ENCODE measurements around the gene TRIO. TPM values are rescaled to one million over a fixed set of nuclear protein-coding genes. Genes with fewer than 3 reads are reported as not detected.

The TRIO gene
- polyA plus RNA-seq, 1 of the 3 experiments (the other 2 are of a cell fraction), result 229 TPM

GRCh38 chr5:14467251-14467650 is 324.1 kb downstream of the TRIO start:
- no peaks in the 10 kb centered on the region for H3K9me3 ChIP-seq
- TF ChIP-seq SIN3A (IDR thresholded peaks at IDR 0.05; ENCODE audit: borderline replicate concordance, low read depth, low read length) (no peak), NFIC (IDR thresholded peaks at IDR 0.05; ENCODE audit: borderline replicate concordance) (no peak), JUND (IDR thresholded peaks at IDR 0.05) (no peak), MXI1 (IDR thresholded peaks at IDR 0.05; ENCODE audit: low read depth, low read length) (no peak)
- TF ChIP-seq, protein P1, sequence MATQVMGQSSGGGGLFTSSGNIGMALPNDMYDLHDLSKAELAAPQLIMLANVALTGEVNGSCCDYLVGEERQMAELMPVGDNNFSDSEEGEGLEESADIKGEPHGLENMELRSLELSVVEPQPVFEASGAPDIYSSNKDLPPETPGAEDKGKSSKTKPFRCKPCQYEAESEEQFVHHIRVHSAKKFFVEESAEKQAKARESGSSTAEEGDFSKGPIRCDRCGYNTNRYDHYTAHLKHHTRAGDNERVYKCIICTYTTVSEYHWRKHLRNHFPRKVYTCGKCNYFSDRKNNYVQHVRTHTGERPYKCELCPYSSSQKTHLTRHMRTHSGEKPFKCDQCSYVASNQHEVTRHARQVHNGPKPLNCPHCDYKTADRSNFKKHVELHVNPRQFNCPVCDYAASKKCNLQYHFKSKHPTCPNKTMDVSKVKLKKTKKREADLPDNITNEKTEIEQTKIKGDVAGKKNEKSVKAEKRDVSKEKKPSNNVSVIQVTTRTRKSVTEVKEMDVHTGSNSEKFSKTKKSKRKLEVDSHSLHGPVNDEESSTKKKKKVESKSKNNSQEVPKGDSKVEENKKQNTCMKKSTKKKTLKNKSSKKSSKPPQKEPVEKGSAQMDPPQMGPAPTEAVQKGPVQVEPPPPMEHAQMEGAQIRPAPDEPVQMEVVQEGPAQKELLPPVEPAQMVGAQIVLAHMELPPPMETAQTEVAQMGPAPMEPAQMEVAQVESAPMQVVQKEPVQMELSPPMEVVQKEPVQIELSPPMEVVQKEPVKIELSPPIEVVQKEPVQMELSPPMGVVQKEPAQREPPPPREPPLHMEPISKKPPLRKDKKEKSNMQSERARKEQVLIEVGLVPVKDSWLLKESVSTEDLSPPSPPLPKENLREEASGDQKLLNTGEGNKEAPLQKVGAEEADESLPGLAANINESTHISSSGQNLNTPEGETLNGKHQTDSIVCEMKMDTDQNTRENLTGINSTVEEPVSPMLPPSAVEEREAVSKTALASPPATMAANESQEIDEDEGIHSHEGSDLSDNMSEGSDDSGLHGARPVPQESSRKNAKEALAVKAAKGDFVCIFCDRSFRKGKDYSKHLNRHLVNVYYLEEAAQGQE (IDR thresholded peaks at IDR 0.05; ENCODE audit: low read depth, low read length), result no peak
- TF ChIP-seq, protein P2, sequence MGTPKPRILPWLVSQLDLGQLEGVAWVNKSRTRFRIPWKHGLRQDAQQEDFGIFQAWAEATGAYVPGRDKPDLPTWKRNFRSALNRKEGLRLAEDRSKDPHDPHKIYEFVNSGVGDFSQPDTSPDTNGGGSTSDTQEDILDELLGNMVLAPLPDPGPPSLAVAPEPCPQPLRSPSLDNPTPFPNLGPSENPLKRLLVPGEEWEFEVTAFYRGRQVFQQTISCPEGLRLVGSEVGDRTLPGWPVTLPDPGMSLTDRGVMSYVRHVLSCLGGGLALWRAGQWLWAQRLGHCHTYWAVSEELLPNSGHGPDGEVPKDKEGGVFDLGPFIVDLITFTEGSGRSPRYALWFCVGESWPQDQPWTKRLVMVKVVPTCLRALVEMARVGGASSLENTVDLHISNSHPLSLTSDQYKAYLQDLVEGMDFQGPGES (IDR thresholded peaks at IDR 0.05; ENCODE audit: low read depth, low read length), result no peak
- TF ChIP-seq, protein P3, sequence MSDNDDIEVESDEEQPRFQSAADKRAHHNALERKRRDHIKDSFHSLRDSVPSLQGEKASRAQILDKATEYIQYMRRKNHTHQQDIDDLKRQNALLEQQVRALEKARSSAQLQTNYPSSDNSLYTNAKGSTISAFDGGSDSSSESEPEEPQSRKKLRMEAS (IDR thresholded peaks at IDR 0.05; ENCODE audit: low read depth), result no peak
- no peak overlapping the region for H3K4me3 ChIP-seq (ENCODE audit: low read depth in 2 of 2, low read length in 1 of 2)
- no peak overlapping the region for H2AFZ ChIP-seq (ENCODE audit: low read depth)
- no peak overlapping the region for H3K9ac ChIP-seq
- peaks cover 91 to 99% of the 10 kb centered on the region in 2 experiments for H3K36me3 ChIP-seq (replicated peaks in 1 of 2; ENCODE audit: control insufficient read depth in 1 of 2, insufficient read depth in 2 of 2, low read length in 1 of 2)
- WGBS (ENCODE audit: low lambda C conversion rate), result 96% methylated on average over 8 of the region's 8 CpGs
- peaks cover 98% of the 10 kb centered on the region for H3K79me2 ChIP-seq (ENCODE audit: insufficient read depth)
- ChIA-PET CTCF (interaction anchor here (1.2 to 1.8 kb wide), 2 partner anchors 68 to 181 kb away, joined by 5 to 6 read pairs; no protein-coding TSS in a partner anchor), POLR2A (interaction anchor here (0.9 kb wide), 1 partner anchor 9 kb away, joined by 3 read pairs; no protein-coding TSS in a partner anchor)
- peak overlapping the region; percentile 11 to 55; a peak in 3 of 4 replicates for H3K27ac ChIP-seq (ENCODE audit: low read depth in 2 of 2, low read length in 1 of 2)
- no peak for DNase-seq
- H3K27me3 ChIP-seq (ENCODE audit: insufficient read depth), result no peaks in the 10 kb centered on the region
- peaks cover 23 to 49% of the 10 kb centered on the region in 2 experiments; a peak in 3 of 4 replicates for H3K4me1 ChIP-seq (ENCODE audit: control insufficient read depth in 1 of 2, insufficient read depth in 2 of 2, low read depth in 1 of 2, low read length in 1 of 2)
- H3K4me2 ChIP-seq, result no peak overlapping the region
- H3K9me2 ChIP-seq, result no peaks in the 10 kb centered on the region
- peaks cover 22% of the 10 kb centered on the region for H4K20me1 ChIP-seq (ENCODE audit: insufficient read depth)
- H3F3A ChIP-seq (replicated peaks; ENCODE audit: insufficient read depth), result peaks cover 24% of the 10 kb centered on the region

DNA sequence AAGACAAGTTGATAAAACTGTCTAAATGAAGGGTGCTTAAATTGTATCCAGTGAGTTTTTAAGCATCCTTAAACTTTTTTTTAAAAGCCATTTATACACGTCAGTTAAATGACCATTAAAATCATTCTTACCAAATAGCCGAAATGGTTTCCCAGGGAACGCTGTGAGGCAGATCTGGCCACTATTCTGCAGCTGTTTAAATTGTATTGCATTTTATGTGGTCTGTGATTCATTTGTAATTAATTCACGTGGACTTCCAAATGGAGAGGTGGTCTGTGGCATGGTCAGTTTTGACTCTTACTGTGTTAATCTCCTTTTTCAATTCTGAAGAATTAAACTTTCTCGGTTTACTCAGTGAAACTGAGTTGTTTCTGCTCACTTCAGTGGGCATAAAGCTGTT is 324.7 kb downstream of the TRIO start:
- Histone ChIP-seq H3K27me3 (ENCODE audit: insufficient read depth) (no peaks in the 10 kb centered on the region), H3K9ac (no peak overlapping the region), H3K79me2 (ENCODE audit: insufficient read depth) (peaks cover 95% of the 10 kb centered on the region), H4K20me1 (ENCODE audit: insufficient read depth) (peaks cover 18% of the 10 kb centered on the region), H3K36me3 (replicated peaks in 1 of 2; ENCODE audit: control insufficient read depth in 1 of 2, insufficient read depth in 2 of 2, low read length in 1 of 2) (peaks cover 90 to 99% of the 10 kb centered on the region in 2 experiments), H3K9me3 (no peaks in the 10 kb centered on the region), H3K27ac (ENCODE audit: low read depth in 2 of 2, low read length in 1 of 2) (peak overlapping the region; percentile 45 to 99; a peak in 3 of 4 replicates), H2AFZ (ENCODE audit: low read depth) (no peak overlapping the region), H3K4me3 (ENCODE audit: low read depth in 2 of 2, low read length in 1 of 2) (no peak overlapping the region), H3K9me2 (no peaks in the 10 kb centered on the region), H3K4me2 (no peak overlapping the region), H3F3A (replicated peaks; ENCODE audit: insufficient read depth) (peaks cover 24% of the 10 kb centered on the region), H3K4me1 (ENCODE audit: control insufficient read depth in 1 of 2, insufficient read depth in 2 of 2, low read depth in 1 of 2, low read length in 1 of 2) (peaks cover 22 to 45% of the 10 kb centered on the region in 2 experiments; a peak in 3 of 4 replicates)
- POLR2A ChIA-PET, result interaction anchor here (0.9 kb wide), 1 partner anchor 10 kb away, joined by 3 read pairs; no protein-coding TSS in a partner anchor
- TF ChIP-seq, protein P3 (IDR thresholded peaks at IDR 0.05; ENCODE audit: low read depth), result no peak
- TF ChIP-seq POLR2AphosphoS5 (IDR thresholded peaks at IDR 0.05; ENCODE audit: low read depth, low read length) (no peak), ELF1 (IDR thresholded peaks at IDR 0.05) (no peak), SIN3A (IDR thresholded peaks at IDR 0.05; ENCODE audit: borderline replicate concordance, low read depth, low read length) (no peak), FOSL2 (IDR thresholded peaks at IDR 0.05; ENCODE audit: borderline replicate concordance, low read depth) (no peak), FOXM1 (IDR thresholded peaks at IDR 0.05; ENCODE audit: low read depth) (no peak), YY1 (IDR thresholded peaks at IDR 0.05; ENCODE audit: low read depth) (no peak), NRF1 (IDR thresholded peaks at IDR 0.05; ENCODE audit: low read depth, low read length) (no peak)
- TF ChIP-seq, protein P4, sequence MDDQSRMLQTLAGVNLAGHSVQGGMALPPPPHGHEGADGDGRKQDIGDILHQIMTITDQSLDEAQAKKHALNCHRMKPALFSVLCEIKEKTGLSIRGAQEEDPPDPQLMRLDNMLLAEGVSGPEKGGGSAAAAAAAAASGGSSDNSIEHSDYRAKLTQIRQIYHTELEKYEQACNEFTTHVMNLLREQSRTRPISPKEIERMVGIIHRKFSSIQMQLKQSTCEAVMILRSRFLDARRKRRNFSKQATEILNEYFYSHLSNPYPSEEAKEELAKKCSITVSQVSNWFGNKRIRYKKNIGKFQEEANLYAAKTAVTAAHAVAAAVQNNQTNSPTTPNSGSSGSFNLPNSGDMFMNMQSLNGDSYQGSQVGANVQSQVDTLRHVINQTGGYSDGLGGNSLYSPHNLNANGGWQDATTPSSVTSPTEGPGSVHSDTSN (IDR thresholded peaks at IDR 0.05), result no peak
- WGBS (ENCODE audit: low lambda C conversion rate), result 71% methylated on average over 5 of the region's 5 CpGs
- DNase-seq, result no peak
- CTCF ChIA-PET, result interaction anchor here (1.2 to 1.8 kb wide), 3 partner anchors 68 to 181 kb away, joined by 4 to 6 read pairs (median 5); no protein-coding TSS in a partner anchor
